Measurements from ENCODE around the gene PLEKHG4B. TPM values are rescaled to one million over a fixed set of nuclear protein-coding genes. Genes with fewer than 3 reads are reported as not detected.

The PLEKHG4B gene
- total and polyA plus RNA-seq, 2 of the 4 experiments (the other 2 are of a cell fraction) = 1.1 TPM

GRCh38 chr5:79263-79662, 12.7 kb upstream of the PLEKHG4B start:
- Histone ChIP-seq H3K36me3 (ENCODE audit: control insufficient read depth, insufficient read depth, low read length) (no peaks in the 10 kb centered on the region), H3K27ac (ENCODE audit: insufficient read depth, low read length) (no peak overlapping the region), H3K4me3 (ENCODE audit: insufficient read depth, low read depth, low read length) (no peak overlapping the region), H3K27me3 (ENCODE audit: control insufficient read depth, insufficient read depth, low read length) (peaks cover 58% of the 10 kb centered on the region), H3K4ac (ENCODE audit: low read depth, low read length) (no peak overlapping the region), H2BK5ac (ENCODE audit: low read depth, low read length, poor library complexity, severe bottlenecking) (no peak overlapping the region), H2AFZ (replicated peaks; ENCODE audit: low read length, poor library complexity) (no peak overlapping the region), H4K91ac (ENCODE audit: insufficient read depth, low read depth, low read length) (no peak overlapping the region), H2BK20ac (ENCODE audit: low read depth, low read length) (no peak overlapping the region), H3K4me2 (ENCODE audit: low read depth, low read length) (no peak overlapping the region), H3K4me1 (ENCODE audit: control insufficient read depth, insufficient read depth, low read length) (peaks cover 6% of the 10 kb centered on the region; the same call in 1 of the 2 replicates), H3K23ac (ENCODE audit: low read depth, low read length) (no peak overlapping the region), H2BK15ac (ENCODE audit: low read depth, low read length) (no peak overlapping the region), H3K9me1 (ENCODE audit: insufficient read depth, low read length) (no peaks in the 10 kb centered on the region; the same call in 1 of the 2 replicates), H3K9ac (ENCODE audit: low read depth, low read length) (no peak overlapping the region), H4K5ac (ENCODE audit: low read depth, low read length) (no peak overlapping the region), H2BK120ac (ENCODE audit: low read depth, low read length) (no peak overlapping the region), H4K8ac (ENCODE audit: low read depth in 2 of 2, low read length in 2 of 2) (no peak overlapping the region), H3K18ac (ENCODE audit: low read depth, low read length) (no peak overlapping the region), H2AK9ac (replicated peaks; ENCODE audit: low read depth, low read length, poor library complexity) (no peak overlapping the region), H3K56ac (ENCODE audit: extremely low read depth, insufficient read depth, low read length) (no peak overlapping the region), H3K79me1 (ENCODE audit: low read depth in 1 of 2, low read length in 2 of 2) (no peaks in the 10 kb centered on the region), H3K9me3 (ENCODE audit: control insufficient read depth, insufficient read depth, low read length) (no peaks in the 10 kb centered on the region), H3K14ac (replicated peaks; ENCODE audit: low read depth, low read length) (no peak overlapping the region), H2AK5ac (ENCODE audit: low read depth, low read length) (no peak overlapping the region), H4K20me1 (ENCODE audit: insufficient read depth, low read length) (no peaks in the 10 kb centered on the region)
- ChIA-PET CTCF (no interaction called here), POLR2A (ENCODE audit: unreplicated experiment) (no interaction called here)
- TF ChIP-seq MAZ (IDR thresholded peaks at IDR 0.05; ENCODE audit: borderline replicate concordance, low read depth, low read length) (no peak), CHD1 (IDR thresholded peaks at IDR 0.05; ENCODE audit: low read depth, low read length) (no peak), MXI1 (IDR thresholded peaks at IDR 0.05; ENCODE audit: borderline replicate concordance, low read depth, low read length) (no peak), NFE2L2 (IDR thresholded peaks at IDR 0.05; ENCODE audit: low read depth, low read length) (no peak), USF2 (IDR thresholded peaks at IDR 0.05; ENCODE audit: low read depth, low read length) (no peak), RAD21 (IDR thresholded peaks at IDR 0.05; ENCODE audit: low read length) (no peak), BHLHE40 (IDR thresholded peaks at IDR 0.05; ENCODE audit: low read depth, low read length) (no peak), SMC3 (IDR thresholded peaks at IDR 0.05; ENCODE audit: low read depth, low read length) (no peak), CTCF (conservative IDR thresholded peaks at IDR 0.05; ENCODE audit: low read depth, low read length) (no peak)
- WGBS, 2 experiments (ENCODE audit: extremely low coverage in 2 of 2, insufficient read length in 1 of 2) = 90% methylated on average over 3 of the region's 10 CpGs; no CpG with 5 or more reads in 1 of the 2 experiments
- intact Hi-C loops (cut with micrococcal nuclease) (no loop called here), dilution Hi-C loops (cut with HindIII; ENCODE audit: low sequenced_read_pairs, unreplicated experiment) (no loop called here), in situ Hi-C loops (cut with MboI; ENCODE audit: low sequenced_read_pairs) (no loop called here)
- no peak for DNase-seq
- no peak for ATAC-seq (ENCODE audit: low read depth)
- BruUV-seq (replicated peaks) = no TSS peak

All from IMR-90 (cell line).